ENCODE data around the gene MMP20.

GRCh38 chr11:102555091-102555490 is 70.0 kb downstream of the MMP20 start:
- TF ChIP-seq CTCF (IDR thresholded peaks at IDR 0.05 in 4 of 5, conservative IDR thresholded peaks at IDR 0.05 in 1 of 5) (no peak), POLR2A (IDR thresholded peaks at IDR 0.05) (no peak)

Data from gastrocnemius medialis (tissue), 4 donors.